ENCODE measurements around the gene MAPKBP1.

GRCh38 chr15:41873711-41874110, 99.4 kb downstream of the MAPKBP1 start:
- no peak for TF ChIP-seq CTCF (IDR thresholded peaks at IDR 0.05)
- no peak for TF ChIP-seq POLR2A (IDR thresholded peaks at IDR 0.05)

All from heart left ventricle (tissue), 13 donors.